Body of pancreas (tissue), 4 donors: ENCODE data around the gene DNAAF2. TPM values are rescaled to one million over a fixed set of nuclear protein-coding genes. Genes with fewer than 3 reads are reported as not detected.

Experiments
- ATAC-seq: fragments of 150-250 bp; one replicate; pipeline ENCODE4 v1.9.1; 2016
- DNase-seq, 4 donors: peaks; one replicate each; pipeline ENCODE4 v3.0.0-alpha.2; 2019
- H3K27ac ChIP-seq, 4 donors: fragments of 200-600 bp; sonication (generic); 1 replicate in 3 of 4; 2 replicates in 1 of 4; pipeline versions ENCODE4 v1.5.1 to v1.6.1; 2016 to 2019; ENCODE audit warnings: mild to moderate bottlenecking in 1 of 4, mixed read lengths in 1 of 4, moderate library complexity in 1 of 4
- H3K27me3 ChIP-seq, 2 donors: fragments of 200-600 bp; sonication (generic); one replicate each; pipeline ENCODE4 v1.6.0; 2016; ENCODE audit warnings: mild to moderate bottlenecking in 1 of 2
- H3K36me3 ChIP-seq, 2 donors: fragments of 200-600 bp; sonication (generic); replicated peaks in 1 of 2; 2 replicates each; pipeline ENCODE4 v1.5.1; 2016; ENCODE audit warnings: low read depth in 2 of 2; ENCODE audit not compliant: insufficient read depth in 1 of 2
- H3K4me1 ChIP-seq: fragments of 200-600 bp; sonication (generic); one replicate; pipeline ENCODE4 v1.6.0; 2016
- H3K4me3 ChIP-seq, 2 donors: fragments of 200-600 bp; sonication (generic); 1 replicate in 1 of 2; 2 replicates in 1 of 2; pipeline ENCODE4 v1.5.1; 2016 to 2019
- H3K9me3 ChIP-seq, 3 donors: fragments of 200-600 bp; sonication (generic); 1 replicate in 2 of 3; 2 replicates in 1 of 3; pipeline ENCODE4 v1.5.1; 2016
- CTCF ChIP-seq, 7 experiments: fragments of 450-650 bp in 4 of 7; fragments of 200-600 bp in 3 of 7; sonication (generic) in 3 of 7; IDR thresholded peaks; one replicate each; pipeline ENCODE4 v1.5.1; 2016 to 2019; ENCODE audit warnings: antibody characterized with exemption in 7 of 7
- POLR2A ChIP-seq, 3 donors: fragments of 450-650 bp; IDR thresholded peaks; one replicate each; pipeline ENCODE4 v1.6.1; 2016; ENCODE audit warnings: antibody characterized with exemption in 3 of 3, mild to moderate bottlenecking in 2 of 3
- WGBS, 2 donors: methylation state at CpG; one replicate each; pipeline ENCODE4 v1.1.5; 2017; 5-methylcytosine and 5-hydroxymethylcytosine counted together
- intact Hi-C: fragments of 100-400 bp; cut with DNase I; formaldehyde crosslinking; loops from one replicate; pipeline ENCODE4 v1.15.1; 2023
- total RNA-seq, 2 donors: library from RNA; depleted of rRNA; stranded (reverse); fragments of >200 nt; gene quantifications; one replicate each; pipeline ENCODE4 v1.1.0, GENCODE V29; 2016

DNAAF2 gene
- total RNA-seq, 2 donors from 2014 or later, result 14.8 to 18.5 TPM

GRCh38 chr14:49584058-49584457 is 51.0 kb downstream of the DNAAF2 start:
- Histone ChIP-seq H3K4me1 (peaks cover 34% of the 10 kb centered on the region), H3K27me3 (no peaks in the 10 kb centered on the region), H3K36me3 (no peaks in the 10 kb centered on the region), H3K27ac (no peak overlapping the region), H3K4me3 (no peak overlapping the region), H3K9me3 (no peaks in the 10 kb centered on the region)
- DNase-seq (no peak), ATAC-seq (no peak)
- intact Hi-C loops, result no loop called here
- TF ChIP-seq CTCF (IDR thresholded peaks at IDR 0.05) (no peak), POLR2A (IDR thresholded peaks at IDR 0.05) (no peak)
- 81% methylated on average over 8 to 11 of the region's 11 CpGs for whole genome bisulfite sequencing, 2 donors

- no peaks in the 10 kb centered on the region for H3K27me3 ChIP-seq
- DNase-seq (no peak), ATAC-seq (no peak)
- H3K4me3 ChIP-seq, result no peak overlapping the region
- TF ChIP-seq CTCF (IDR thresholded peaks at IDR 0.05) (no peak), POLR2A (IDR thresholded peaks at IDR 0.05) (no peak)
- 75 to 77% methylated on average over 6 of the region's 6 CpGs for WGBS, 2 donors
- intact Hi-C loops, result no loop called here
- H3K9me3 ChIP-seq, result no peaks in the 10 kb centered on the region
- peaks cover 34% of the 10 kb centered on the region for H3K4me1 ChIP-seq
- no peak overlapping the region for H3K27ac ChIP-seq
- H3K36me3 ChIP-seq, result no peaks in the 10 kb centered on the region
These were observed 51.4 kb downstream of the DNAAF2 start for GRCh38 chr14:49583629-49584028.

GRCh38 chr14:49582113-49582977 is 52.7 kb downstream of the DNAAF2 start:
- H3K27ac ChIP-seq, result no peak overlapping the region
- intact Hi-C loops, result no loop called here
- 90 to 93% methylated on average over 4 of the region's 4 CpGs for WGBS, 2 donors
- no peaks in the 10 kb centered on the region for H3K36me3 ChIP-seq
- no peaks in the 10 kb centered on the region for H3K9me3 ChIP-seq
- H3K27me3 ChIP-seq, result no peaks in the 10 kb centered on the region
- ATAC-seq (no peak), DNase-seq (no peak)
- no peak for TF ChIP-seq CTCF (IDR thresholded peaks at IDR 0.05)
- no peak for TF ChIP-seq POLR2A (IDR thresholded peaks at IDR 0.05)
- no peak overlapping the region for H3K4me3 ChIP-seq
- peaks cover 31% of the 10 kb centered on the region for H3K4me1 ChIP-seq

- WGBS, 2 donors, result 60 to 67% methylated on average over 8 to 9 of the region's 9 CpGs
- Histone ChIP-seq H3K4me1 (peaks cover 26% of the 10 kb centered on the region), H3K27ac (no peak overlapping the region), H3K27me3 (no peaks in the 10 kb centered on the region), H3K9me3 (no peaks in the 10 kb centered on the region), H3K4me3 (no peak overlapping the region), H3K36me3 (peaks cover 0 to under 1% of the 10 kb centered on the region in 2 donors)
- intact Hi-C loops, result no loop called here
- TF ChIP-seq CTCF (IDR thresholded peaks at IDR 0.05) (no peak), POLR2A (IDR thresholded peaks at IDR 0.05) (no peak)
- no peak for ATAC-seq
- DNase-seq, result no peak
These were observed 53.6 kb downstream of the DNAAF2 start for GRCh38 chr14:49581209-49582112.
